PC-9 (cell line): ENCODE results near the gene INSIG2.

Experiments used
- EZH2 ChIP-seq: fragments of 200-600 bp; sonication (generic); IDR thresholded peaks from 2 replicates; pipeline ENCODE4 v1.8.0; 2017; ENCODE audit warnings: antibody characterized with exemption, low read depth
- TF ChIP-seq, protein P1 (sequence below): fragments of 200-600 bp; sonication (generic); conservative IDR thresholded peaks from 2 replicates; pipeline ENCODE4 v1.6.1; 2017; ENCODE audit warnings: mixed run types, antibody characterized with exemption, mild to moderate bottlenecking, moderate library complexity

DNA sequence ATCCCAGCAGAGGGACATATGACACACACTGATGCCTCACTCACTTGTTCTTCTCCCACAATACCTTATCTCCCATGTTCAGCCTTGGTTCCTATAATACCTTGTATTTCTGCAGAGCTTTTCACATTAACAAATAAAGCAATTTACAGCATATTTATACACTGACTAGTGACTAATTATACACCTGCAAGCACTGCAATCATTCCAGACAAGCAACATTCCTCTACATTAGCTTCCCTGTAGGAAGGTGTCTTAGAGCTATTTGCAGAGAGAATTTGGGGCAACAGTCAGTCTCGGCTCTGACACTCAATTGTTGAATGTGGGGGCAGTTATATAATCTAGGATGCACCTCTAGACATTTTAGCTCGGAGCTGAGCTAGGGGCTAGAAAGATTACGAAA lies 9.5 kb upstream of the INSIG2 start:
- TF ChIP-seq, protein P1, sequence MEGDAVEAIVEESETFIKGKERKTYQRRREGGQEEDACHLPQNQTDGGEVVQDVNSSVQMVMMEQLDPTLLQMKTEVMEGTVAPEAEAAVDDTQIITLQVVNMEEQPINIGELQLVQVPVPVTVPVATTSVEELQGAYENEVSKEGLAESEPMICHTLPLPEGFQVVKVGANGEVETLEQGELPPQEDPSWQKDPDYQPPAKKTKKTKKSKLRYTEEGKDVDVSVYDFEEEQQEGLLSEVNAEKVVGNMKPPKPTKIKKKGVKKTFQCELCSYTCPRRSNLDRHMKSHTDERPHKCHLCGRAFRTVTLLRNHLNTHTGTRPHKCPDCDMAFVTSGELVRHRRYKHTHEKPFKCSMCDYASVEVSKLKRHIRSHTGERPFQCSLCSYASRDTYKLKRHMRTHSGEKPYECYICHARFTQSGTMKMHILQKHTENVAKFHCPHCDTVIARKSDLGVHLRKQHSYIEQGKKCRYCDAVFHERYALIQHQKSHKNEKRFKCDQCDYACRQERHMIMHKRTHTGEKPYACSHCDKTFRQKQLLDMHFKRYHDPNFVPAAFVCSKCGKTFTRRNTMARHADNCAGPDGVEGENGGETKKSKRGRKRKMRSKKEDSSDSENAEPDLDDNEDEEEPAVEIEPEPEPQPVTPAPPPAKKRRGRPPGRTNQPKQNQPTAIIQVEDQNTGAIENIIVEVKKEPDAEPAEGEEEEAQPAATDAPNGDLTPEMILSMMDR: no peak
- no peak for TF ChIP-seq EZH2
